ENCODE results near the gene IQGAP2.

IQGAP2 gene

GRCh38 chr5:76422227-76422626 is 19.1 kb downstream of the IQGAP2 start:
- no peak for TF ChIP-seq CTCF (IDR thresholded peaks at IDR 0.05)

DNA sequence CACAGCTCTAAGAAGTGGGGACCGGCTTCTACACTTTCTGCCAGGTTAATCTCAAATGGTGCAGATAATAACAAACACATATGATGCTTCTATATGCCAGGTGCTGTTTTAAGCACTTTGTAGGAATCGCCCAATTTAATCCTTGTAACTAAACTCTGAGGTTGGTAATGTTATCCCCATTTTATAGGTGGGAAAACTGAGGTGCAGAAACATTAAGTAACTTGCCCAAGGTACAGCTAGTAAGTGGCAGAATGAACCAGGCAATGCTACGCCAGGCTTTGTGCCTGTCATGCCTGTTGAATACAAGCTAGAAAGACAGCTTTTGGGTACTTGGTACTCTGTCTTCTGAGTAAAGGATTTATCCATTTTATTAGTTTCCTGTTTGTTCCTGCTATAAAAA is 19.7 kb downstream of the IQGAP2 start:
- TF ChIP-seq CTCF (IDR thresholded peaks at IDR 0.05) = no peak

DNA sequence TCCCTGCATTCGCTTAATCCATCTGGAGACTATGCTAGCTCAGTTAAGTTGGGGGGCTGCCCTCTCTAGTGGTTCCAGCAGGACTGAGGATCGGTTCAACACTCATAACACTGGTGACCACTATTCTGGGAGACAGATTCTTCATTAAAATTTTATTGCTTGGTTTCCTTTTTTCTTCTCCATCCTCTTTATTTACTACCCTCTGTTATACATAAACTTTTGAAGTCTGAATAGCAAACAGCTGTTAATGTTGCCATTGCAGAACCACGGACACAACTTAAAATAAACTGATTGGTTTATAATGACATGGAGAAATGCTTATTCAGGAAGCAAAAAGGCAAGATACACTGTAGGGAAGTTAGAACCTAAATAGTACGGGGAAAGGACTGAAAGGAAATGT is 22.1 kb downstream of the IQGAP2 start:
- TF ChIP-seq CTCF (IDR thresholded peaks at IDR 0.05) = no peak

- TF ChIP-seq CTCF (IDR thresholded peaks at IDR 0.05) = no peak
Observed at GRCh38 chr5:76425928-76426804, 23.1 kb downstream of the IQGAP2 start.

DNA sequence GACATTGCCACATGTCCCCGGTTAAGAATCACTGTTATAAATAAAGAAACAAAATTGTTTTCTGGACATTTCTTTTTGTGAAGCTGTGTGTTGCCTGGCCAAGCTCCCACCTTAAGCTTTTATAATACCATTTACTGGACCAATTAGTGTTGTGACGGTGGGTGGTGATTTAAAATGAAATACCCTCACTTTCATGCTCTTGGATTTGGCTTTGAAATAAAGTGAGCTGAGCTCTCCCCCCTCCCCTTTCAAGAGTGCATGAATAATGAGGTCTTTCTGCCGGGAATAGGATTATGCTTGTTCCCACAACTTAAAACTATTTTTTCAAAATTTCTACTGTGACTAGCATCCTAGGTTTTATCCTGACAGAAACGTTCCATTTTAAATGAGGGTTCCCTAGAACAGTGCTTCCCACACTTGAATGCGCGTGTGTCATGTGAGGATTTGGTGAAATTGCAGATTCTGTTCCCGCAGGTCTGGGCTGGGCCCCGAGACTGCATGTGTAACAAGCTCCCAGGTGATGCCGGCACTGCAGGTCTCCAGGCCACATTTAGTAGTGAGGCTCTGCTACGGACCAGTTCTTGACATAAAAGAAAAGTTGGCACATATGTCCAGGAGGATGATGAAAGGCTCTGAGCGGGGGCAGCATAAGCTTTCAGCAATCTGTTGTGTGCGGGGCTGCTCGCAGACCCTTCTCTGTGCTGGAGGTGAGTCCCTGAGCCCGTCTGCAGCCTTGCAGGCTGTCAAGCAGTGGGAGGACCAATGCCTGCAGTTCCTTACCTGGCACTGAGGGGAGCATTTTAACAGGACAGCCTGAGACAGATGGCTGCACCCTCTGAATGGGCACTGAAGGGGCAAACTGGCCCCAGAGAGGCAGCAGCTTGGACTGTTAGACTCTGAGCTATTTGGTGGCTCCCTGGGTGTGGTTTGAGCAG is 24.4 kb downstream of the IQGAP2 start:
- TF ChIP-seq CTCF (IDR thresholded peaks at IDR 0.05) = no peak

DNA sequence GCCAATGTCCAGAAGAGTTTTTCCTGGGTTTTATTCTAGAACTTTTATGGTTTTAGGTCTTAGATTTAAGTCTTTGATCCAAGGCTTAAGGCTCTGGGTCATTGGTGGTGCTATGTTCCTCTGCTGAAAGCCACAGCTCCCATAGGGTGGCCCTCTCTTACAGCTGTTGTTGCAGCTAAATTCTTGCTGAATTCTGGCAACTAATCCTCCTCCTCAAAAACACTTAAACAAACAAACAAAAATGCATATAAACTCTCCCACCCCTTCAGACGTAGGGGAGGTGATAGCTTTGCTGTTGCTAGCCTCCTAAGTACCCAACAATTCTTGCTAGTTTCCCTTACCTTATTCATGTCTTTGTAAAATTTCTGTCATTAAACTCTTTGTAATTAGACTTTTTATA is 30.2 kb downstream of the IQGAP2 start:
- no peak for TF ChIP-seq CTCF (IDR thresholded peaks at IDR 0.05)

DNA sequence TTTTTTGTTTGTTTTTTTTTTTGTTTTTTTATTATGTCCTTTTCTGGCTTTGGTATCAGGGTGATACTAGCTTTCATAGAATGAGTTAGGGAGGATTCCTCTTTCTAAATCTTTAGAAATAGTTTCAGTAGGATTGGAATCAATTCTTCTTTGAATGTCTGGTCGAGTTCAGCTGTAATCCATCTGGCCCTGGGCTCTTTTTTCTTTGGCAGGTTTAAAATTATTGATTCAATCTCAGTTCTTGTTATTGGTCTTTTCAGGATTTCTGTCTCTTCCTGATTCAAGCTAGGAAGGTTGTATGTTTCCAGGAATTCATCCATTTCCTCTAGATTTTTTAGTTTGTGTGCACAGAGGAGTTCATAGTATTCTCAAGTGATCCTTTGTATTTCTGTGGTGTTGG is 34.9 kb downstream of the IQGAP2 start:
- TF ChIP-seq CTCF (IDR thresholded peaks at IDR 0.05) = no peak

Data from LNCAP (cell line).